NCI-H69 (cell line): ENCODE results near the gene ADGRA1.
"Not testable (repeated sequence)": the region's sequence is repeated elsewhere in the genome, so short reads cannot be mapped to it uniquely, and the experiment has no call there.

Source experiments
- DNase-seq: peaks from one replicate; lab custom pipeline; 2025; lab: John Stamatoyannopoulos, UW

ADGRA1 gene

GRCh38 chr10:133087679-133088178 is at the start of gene ADGRA1:
Gene ADGRA1 (plus strand): TSS chr10:133087924. CDS start chr10:133088910, 986 bp downstream.
- peak; percentile 62 for DNase-seq

GRCh38 chr10:133038036-133038823 is 49.5 kb upstream of the ADGRA1 start:
- DNase-seq = no peak

- DNase-seq = no peak
Measured at GRCh38 chr10:133039107-133039802, 48.5 kb upstream of the ADGRA1 start.

- DNase-seq = no peak
Measured at GRCh38 chr10:133039803-133040165, 47.9 kb upstream of the ADGRA1 start.

GRCh38 chr10:133040198-133040597 is 47.5 kb upstream of the ADGRA1 start:
- peak; percentile 2 for DNase-seq

- no peak for DNase-seq
Measured at GRCh38 chr10:133041101-133041500, 46.6 kb upstream of the ADGRA1 start.

- no peak for DNase-seq
Measured at GRCh38 chr10:133042061-133042460, 45.7 kb upstream of the ADGRA1 start.

GRCh38 chr10:133042816-133043215 is 44.9 kb upstream of the ADGRA1 start:
- DNase-seq = no peak

- no peak for DNase-seq
Measured at GRCh38 chr10:133043541-133044225, 44.0 kb upstream of the ADGRA1 start.

GRCh38 chr10:133044401-133044811 is 43.3 kb upstream of the ADGRA1 start:
- DNase-seq = no peak

GRCh38 chr10:133045556-133046389 is 42.0 kb upstream of the ADGRA1 start:
- DNase-seq = no peak

GRCh38 chr10:133046390-133046765 is 41.3 kb upstream of the ADGRA1 start:
- no peak for DNase-seq

GRCh38 chr10:133047526-133048123 is 40.1 kb upstream of the ADGRA1 start:
- no peak for DNase-seq

- DNase-seq = no peak
Measured at GRCh38 chr10:133048266-133048665, 39.5 kb upstream of the ADGRA1 start.

GRCh38 chr10:133048926-133049325 is 38.8 kb upstream of the ADGRA1 start:
- DNase-seq = no peak

- no peak for DNase-seq
Measured at GRCh38 chr10:133049639-133050038, 38.1 kb upstream of the ADGRA1 start.

- DNase-seq = no peak
Measured at GRCh38 chr10:133050371-133050770, 37.4 kb upstream of the ADGRA1 start.

GRCh38 chr10:133052076-133052475 is 35.6 kb upstream of the ADGRA1 start:
- no peak for DNase-seq

GRCh38 chr10:133053527-133054133 is 34.1 kb upstream of the ADGRA1 start:
- not testable (repeated sequence) for DNase-seq

- no peak for DNase-seq
Measured at GRCh38 chr10:133055470-133055869, 32.3 kb upstream of the ADGRA1 start.

GRCh38 chr10:133056001-133056400 is 31.7 kb upstream of the ADGRA1 start:
- no peak for DNase-seq
